ENCODE measurements around the gene FRMPD4. TPM values are rescaled to one million over a fixed set of nuclear protein-coding genes. Genes with fewer than 3 reads are reported as not detected.

Gene FRMPD4
- total RNA-seq, 1 donor from 2014 or later = 0.22 TPM

DNA sequence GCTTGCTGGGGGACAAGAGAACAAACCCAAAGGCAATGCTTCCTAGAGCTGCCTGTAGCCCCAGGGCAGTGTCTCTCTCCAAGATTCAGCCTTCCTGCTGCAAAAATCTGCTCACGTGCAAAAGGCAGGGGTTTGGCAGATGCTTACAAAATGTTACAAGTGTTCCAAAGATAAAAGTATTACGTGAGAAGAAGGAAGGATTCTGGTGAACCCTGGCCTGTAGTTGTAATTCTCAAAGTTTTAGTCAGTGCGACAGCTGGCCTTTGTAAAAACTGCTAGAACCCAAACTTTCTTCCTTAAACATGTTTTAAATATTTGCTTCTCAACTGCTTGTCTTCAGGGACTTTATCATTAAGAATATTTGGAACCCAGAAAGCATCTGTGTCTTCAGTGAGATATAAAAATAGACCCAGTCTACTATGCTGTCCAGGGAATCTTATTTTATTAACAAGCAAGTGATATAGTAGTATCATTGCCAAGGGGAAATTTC lies 232.3 kb downstream of the FRMPD4 start:
- Mint-ChIP-seq H3K4me3 (no peak overlapping the region), H3K27me3 (peaks cover 5% of the 10 kb centered on the region), H3K27ac (no peak overlapping the region), H3K9me3 (no peaks in the 10 kb centered on the region), H3K36me3 (no peaks in the 10 kb centered on the region), H3K4me1 (ENCODE audit: unreplicated experiment) (no peaks in the 10 kb centered on the region)
- DNase-seq (ENCODE audit: extremely low spot score, unreplicated experiment) = no peak
- TF ChIP-seq, protein P1, sequence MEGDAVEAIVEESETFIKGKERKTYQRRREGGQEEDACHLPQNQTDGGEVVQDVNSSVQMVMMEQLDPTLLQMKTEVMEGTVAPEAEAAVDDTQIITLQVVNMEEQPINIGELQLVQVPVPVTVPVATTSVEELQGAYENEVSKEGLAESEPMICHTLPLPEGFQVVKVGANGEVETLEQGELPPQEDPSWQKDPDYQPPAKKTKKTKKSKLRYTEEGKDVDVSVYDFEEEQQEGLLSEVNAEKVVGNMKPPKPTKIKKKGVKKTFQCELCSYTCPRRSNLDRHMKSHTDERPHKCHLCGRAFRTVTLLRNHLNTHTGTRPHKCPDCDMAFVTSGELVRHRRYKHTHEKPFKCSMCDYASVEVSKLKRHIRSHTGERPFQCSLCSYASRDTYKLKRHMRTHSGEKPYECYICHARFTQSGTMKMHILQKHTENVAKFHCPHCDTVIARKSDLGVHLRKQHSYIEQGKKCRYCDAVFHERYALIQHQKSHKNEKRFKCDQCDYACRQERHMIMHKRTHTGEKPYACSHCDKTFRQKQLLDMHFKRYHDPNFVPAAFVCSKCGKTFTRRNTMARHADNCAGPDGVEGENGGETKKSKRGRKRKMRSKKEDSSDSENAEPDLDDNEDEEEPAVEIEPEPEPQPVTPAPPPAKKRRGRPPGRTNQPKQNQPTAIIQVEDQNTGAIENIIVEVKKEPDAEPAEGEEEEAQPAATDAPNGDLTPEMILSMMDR (conservative IDR thresholded peaks at IDR 0.05) = no peak

DNA sequence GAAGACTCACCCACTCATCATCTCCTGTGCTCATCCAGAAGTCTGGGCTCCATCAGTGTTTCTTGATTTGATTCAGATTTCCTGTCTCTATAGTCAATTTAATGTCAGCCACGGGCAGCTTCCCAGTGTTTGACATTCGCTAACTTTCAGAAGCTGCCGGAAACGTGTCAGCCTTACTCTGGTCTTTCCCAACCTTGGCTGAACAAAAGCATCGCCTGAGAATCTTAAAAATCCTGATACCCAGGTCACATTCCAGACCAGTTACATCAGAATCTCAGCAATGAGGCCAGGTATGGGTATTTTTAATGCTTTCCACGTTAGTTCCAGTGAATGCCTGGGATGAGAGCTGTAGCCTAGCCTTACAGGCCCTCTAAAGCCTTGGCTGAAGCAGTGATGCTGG lies 233.8 kb downstream of the FRMPD4 start:
- Mint-ChIP-seq H3K27ac (no peak overlapping the region), H3K36me3 (no peaks in the 10 kb centered on the region), H3K9me3 (no peaks in the 10 kb centered on the region), H3K27me3 (no peaks in the 10 kb centered on the region), H3K4me3 (no peak overlapping the region), H3K4me1 (ENCODE audit: unreplicated experiment) (no peaks in the 10 kb centered on the region)
- DNase-seq (ENCODE audit: extremely low spot score, unreplicated experiment) = no peak
- TF ChIP-seq, protein P1 (conservative IDR thresholded peaks at IDR 0.05) = no peak

DNA sequence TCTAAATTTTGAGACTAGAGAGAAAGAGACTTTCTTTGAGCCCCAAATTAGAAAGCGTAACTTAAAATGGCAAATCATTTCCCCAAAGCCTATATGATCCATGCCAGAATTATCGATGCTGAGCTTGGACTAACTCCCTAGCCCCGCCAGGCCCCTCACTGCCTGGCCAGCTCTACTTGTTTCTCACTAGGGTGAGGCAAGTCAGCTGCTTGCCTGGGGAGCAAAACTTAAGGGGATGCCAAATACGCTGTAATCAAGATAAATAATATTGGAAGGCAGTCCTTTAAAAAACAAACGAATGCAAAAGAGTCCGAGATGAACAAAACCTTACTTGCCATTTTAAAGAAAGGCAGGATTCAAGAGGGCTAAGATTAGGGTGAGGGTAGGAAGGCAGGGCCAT lies 236.0 kb downstream of the FRMPD4 start:
- H3K4me3 Mint-ChIP-seq = no peak overlapping the region
- no peaks in the 10 kb centered on the region for H3K4me1 Mint-ChIP-seq (ENCODE audit: unreplicated experiment)
- no peak for DNase-seq (ENCODE audit: extremely low spot score, unreplicated experiment)
- H3K27ac Mint-ChIP-seq = no peak overlapping the region
- no peaks in the 10 kb centered on the region for H3K36me3 Mint-ChIP-seq
- H3K9me3 Mint-ChIP-seq = no peaks in the 10 kb centered on the region
- TF ChIP-seq, protein P1 (conservative IDR thresholded peaks at IDR 0.05) = no peak
- no peaks in the 10 kb centered on the region for H3K27me3 Mint-ChIP-seq

DNA sequence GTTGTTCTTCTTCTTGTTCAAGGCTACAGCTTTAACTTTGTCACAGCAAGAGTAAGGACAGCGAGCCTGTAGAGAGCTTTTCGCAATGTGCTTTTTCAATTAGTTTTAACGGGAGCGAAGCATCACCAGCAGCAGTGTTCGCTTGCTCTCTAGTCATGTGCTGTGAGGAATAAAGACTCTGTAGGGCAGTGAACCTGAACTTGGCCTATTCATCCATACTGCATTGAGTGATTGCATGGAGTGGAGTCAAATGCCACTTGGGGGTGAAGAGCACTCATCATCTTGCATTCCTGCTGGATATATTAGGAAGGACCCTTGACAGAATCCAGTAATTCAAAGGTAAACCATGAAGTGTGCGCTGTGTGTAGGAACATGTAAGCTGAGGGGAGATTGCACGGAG lies 240.0 kb downstream of the FRMPD4 start:
- Mint-ChIP-seq H3K27ac (no peak overlapping the region), H3K4me1 (ENCODE audit: unreplicated experiment) (no peaks in the 10 kb centered on the region), H3K27me3 (no peaks in the 10 kb centered on the region), H3K9me3 (no peaks in the 10 kb centered on the region), H3K36me3 (no peaks in the 10 kb centered on the region), H3K4me3 (no peak overlapping the region)
- no peak for DNase-seq (ENCODE audit: extremely low spot score, unreplicated experiment)
- TF ChIP-seq, protein P1 (conservative IDR thresholded peaks at IDR 0.05) = no peak

DNA sequence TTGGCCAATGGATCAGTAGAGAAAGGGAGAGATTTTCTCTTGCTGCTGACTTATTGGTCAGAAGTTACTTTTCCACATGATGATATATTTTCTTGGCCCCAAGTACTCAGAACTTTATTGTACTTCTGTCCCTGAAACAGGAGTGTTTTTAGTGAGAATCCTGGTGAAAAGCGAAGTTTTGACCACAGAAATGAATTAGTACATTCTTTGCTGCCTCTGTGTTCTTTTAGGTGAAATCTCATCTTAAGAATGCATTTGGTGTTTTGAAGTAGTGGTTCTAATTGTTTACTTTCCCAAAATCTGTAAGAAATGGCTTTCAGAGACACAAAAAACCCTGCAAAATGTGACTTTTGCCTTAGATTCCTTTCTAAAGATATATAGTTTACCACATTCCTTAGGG lies 240.4 kb downstream of the FRMPD4 start:
- Mint-ChIP-seq H3K4me1 (ENCODE audit: unreplicated experiment) (no peaks in the 10 kb centered on the region), H3K27ac (no peak overlapping the region), H3K9me3 (no peaks in the 10 kb centered on the region), H3K4me3 (no peak overlapping the region), H3K27me3 (no peaks in the 10 kb centered on the region), H3K36me3 (no peaks in the 10 kb centered on the region)
- TF ChIP-seq, protein P1 (conservative IDR thresholded peaks at IDR 0.05) = no peak
- no peak for DNase-seq (ENCODE audit: extremely low spot score, unreplicated experiment)

DNA sequence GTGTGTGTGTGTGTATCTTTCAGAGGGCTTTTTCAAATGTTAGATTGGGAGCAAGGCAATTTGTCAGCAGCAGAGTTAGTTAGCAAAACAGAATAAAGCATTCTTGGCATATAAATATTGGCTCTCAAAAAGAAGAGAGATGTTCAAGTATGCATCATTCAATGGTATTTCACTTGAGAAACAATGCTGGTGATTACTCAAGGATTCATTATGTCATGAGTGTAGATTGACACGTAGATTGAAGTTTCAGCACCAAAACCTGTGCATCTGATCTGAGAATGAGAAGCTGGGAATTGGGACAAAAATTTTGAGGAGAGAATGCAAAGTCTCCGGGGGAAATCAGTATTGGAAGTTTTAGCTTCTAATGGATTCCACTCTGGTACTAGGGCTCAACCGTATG lies 241.4 kb downstream of the FRMPD4 start:
- no peaks in the 10 kb centered on the region for H3K27me3 Mint-ChIP-seq
- no peak overlapping the region for H3K27ac Mint-ChIP-seq
- TF ChIP-seq, protein P1 (conservative IDR thresholded peaks at IDR 0.05) = no peak
- H3K9me3 Mint-ChIP-seq = no peaks in the 10 kb centered on the region
- DNase-seq (ENCODE audit: extremely low spot score, unreplicated experiment) = no peak
- no peak overlapping the region for H3K4me3 Mint-ChIP-seq
- no peaks in the 10 kb centered on the region for H3K36me3 Mint-ChIP-seq
- no peaks in the 10 kb centered on the region for H3K4me1 Mint-ChIP-seq (ENCODE audit: unreplicated experiment)

All from type B pancreatic cell (in vitro differentiated cells).